ENCODE data around the gene TM4SF20.
"Not testable (repeated sequence)": the region's sequence is repeated elsewhere in the genome, so short reads cannot be mapped to it uniquely, and the experiment has no call there.

Gene TM4SF20

DNA sequence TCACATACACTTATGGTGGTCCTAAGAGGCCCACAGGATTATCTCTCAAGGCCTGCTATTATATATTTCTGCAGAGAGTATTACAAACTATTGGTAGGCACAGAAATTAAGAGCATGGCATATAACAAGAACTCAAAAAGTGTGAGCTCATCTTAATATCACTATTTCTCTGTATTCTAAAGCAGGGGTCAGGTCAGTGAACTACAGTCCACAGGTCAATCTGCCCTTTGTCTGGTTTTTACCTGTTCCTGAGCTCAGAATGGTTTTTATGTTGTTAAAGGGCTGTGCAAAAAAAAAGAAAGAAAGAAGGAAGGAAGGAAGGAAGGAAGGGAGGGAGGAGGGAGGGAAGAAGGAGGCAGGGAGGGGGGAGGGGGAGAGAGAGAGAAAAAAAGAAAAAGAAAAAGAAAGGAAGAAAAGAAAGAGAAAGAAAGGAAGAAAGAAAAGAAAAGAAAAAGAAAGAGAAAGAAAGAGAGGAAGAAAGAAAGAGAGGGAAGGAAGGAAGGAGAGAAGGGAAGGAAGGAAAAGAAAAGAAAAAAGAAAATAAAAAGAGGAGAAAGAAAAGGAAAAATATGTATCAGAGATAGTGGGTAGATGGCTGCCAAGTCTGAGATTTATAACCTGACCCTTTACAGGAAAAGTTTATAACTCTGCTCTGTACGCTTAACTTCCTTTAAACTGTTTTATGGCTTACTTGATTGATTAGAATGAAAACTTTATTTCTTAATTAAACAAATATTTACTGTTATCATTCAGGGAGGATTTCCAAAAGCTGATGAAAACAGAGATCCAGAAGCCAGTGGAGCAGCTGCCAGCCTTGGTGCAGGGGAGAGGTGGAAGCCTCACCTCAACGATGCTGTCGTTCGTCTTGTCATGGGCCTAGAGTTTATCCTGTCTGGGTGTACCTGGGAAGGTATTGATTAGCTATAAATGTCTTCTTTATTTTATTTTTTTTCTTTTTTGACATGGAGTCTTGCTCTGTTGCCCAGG is 19.9 kb upstream of the TM4SF20 start:
- no peak for DNase-seq (ENCODE audit: low read depth)

DNA sequence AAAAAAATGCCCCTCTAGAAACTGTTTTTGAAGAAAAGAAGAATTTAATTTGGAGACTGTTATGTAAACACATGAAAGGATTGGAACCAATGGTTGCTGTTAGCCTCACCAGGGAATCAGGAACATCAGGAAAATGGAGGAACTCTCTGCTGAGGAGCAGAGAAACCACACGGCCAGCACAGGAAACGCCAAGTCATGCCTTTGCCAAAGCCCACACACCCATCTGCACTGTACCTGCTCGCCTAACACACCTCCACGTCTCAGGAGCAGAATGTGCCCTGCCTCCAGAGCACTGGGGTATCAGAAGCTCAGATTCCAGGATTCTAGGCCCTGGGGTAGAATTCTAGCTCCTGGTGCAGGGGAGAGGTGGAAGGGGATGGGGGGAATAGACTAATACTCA is 18.5 kb upstream of the TM4SF20 start:
- no peak for DNase-seq (ENCODE audit: low read depth)

DNA sequence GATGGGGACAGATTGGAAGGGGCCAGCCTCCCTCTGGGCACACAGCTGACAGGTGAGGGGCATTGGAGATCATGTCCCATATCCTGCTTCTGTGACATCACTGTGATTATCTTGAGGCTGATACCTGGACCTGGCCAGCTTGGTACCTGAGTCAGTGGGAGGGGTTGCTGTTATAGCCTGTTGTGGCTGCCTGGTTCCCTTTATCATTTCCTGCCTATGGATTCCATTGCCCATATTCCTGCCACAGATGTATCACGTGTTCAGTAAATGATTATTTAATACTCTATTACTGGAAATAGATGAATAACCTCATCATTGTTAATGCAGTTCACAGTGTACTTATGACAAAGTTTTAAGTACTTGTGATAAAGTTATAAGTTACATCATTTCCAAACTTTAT is 16.4 kb upstream of the TM4SF20 start:
- no peak for DNase-seq (ENCODE audit: low read depth)

DNA sequence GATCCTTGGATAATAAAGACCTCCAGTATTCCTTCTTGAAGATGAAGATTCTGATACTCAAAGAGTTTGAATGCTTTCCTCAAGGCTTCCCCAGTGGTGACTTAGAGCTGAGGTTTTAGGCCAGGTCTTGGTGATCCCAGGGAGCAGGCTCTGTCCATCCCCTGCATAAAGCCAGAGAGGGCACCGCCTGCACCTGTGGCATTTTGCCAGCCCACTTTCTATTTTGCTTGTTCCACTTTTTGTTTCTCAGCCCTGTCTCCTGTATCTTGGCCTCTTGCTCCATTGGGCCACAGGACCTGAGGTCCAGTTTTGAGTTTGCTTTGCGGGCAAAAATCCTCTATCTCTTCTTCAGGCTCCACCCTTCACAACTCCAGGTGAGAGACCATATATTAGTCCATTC is 15.3 kb upstream of the TM4SF20 start:
- no peak for DNase-seq (ENCODE audit: low read depth)

DNA sequence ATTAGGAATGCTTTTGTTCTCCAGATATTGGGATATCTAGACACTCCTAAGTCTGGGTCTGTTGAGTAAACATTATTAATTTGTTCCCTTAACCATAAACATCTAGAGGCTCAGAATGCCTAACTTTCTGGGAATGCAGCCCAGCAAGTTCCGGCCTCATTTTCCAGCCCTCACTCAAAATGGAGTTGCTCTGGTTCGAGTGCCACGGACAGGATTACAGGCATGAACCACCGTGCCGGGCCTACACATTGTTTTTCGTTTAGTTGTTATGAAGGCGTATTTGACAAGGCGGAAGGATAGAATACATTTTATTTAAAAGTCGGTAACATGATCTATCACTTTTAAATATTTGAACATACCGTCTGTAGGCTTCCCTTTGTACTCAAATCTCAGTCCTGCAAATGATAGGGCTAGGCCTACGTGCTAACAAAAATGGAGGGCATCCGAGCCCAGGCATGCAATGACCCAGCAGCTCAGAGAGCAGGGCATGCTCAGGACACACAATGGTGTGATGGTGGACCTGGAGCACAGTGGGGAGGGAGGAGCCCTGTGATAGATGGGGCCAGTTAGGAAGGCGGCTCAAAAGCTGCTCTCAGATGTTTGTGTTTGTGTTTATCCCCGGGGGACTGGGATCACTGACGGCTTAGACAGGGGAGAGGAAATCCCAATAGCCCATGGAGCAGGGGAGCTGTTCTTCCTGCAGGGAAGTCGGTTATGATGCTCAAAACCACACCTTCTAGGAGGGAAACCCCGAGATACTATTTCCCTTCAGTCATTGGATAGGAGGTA is 11.6 kb upstream of the TM4SF20 start:
- DNase-seq (ENCODE audit: low read depth) = no peak

DNA sequence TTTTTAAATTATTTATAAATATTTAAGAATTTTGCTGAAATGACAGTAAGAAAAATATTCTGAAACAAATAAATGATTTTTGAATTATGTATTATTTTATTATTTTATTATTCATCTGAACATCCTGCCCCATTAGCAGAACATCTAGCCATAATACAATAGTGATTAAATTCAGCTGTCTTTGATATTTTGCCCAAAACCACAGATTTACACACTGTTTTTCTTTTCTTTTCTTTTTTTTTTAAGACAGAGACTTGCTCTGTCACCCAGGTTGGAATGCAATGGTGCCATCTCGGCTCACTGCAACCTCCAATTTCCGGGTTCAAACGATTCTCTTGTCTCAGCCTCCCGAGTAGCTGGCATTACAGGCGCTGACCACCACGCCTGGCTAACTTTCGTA is 10.6 kb upstream of the TM4SF20 start:
- DNase-seq (ENCODE audit: low read depth) = no peak

DNA sequence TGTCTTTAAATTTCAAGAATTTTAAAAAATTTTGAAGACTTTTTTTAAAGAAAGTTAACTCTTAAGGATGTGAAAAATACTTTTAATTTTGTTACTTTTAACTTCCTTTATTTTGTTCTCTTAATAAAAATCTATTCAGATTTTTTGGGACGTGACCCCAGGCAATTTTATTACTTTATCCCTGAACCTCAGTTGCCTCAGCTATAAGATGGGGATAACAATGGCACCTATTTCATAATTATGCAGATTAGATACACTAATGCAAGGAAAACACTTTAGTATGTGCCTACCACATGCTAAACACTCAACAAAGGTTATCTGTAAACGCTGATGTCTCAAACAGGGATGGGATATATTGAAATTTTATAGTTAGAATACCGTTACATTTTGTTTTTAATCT is 10.1 kb upstream of the TM4SF20 start:
- no peak for DNase-seq (ENCODE audit: low read depth)

DNA sequence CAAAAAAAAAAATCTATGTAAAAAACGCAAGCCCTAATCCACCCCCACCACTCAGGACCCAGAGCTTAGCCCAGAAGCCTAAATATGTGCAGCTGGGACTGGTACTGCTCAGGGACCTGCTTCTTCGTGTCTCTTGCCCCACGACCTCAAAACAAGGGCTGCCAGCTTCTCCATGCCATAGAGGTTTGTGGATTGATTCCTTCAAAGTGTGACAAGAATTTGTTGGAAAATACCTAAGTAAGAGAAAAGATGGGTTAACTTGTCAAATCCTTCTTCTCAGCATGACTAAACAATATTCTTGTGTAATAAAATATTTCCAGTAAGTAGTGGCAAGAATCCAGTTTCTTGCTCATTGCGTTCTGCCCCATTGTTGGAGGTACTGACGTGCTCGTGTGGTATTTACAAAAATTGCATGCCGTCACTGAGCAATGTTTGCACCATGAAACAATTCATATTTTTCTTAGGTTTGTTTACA is 9.5 kb upstream of the TM4SF20 start:
- no peak for DNase-seq (ENCODE audit: low read depth)

DNA sequence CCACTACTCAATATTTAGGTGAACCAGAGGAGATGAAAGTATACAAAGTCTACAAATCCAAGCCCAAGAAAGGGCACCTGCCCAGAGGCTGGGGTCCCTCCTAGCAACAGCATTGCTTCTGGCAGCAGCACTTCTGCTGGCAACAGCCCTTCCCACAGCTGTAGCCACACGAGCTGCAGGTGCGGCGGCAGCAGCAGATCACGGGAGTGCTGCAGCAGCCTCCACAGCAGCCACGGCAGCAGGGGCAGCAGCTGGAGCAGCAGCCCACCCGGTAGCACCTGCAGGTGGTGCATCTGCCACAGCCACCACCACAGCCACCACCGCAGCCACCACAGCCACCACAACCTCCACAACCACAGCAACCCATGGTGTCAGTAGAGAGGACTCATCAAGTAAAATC is 8.5 kb upstream of the TM4SF20 start, which contains the start of gene SCYGR1:
TSS of gene SCYGR1 (minus strand) at position 367 of the 400 bp plus-strand sequence. CDS start at position 367, 0 bp downstream.
- not testable (repeated sequence) for DNase-seq (ENCODE audit: low read depth)

DNA sequence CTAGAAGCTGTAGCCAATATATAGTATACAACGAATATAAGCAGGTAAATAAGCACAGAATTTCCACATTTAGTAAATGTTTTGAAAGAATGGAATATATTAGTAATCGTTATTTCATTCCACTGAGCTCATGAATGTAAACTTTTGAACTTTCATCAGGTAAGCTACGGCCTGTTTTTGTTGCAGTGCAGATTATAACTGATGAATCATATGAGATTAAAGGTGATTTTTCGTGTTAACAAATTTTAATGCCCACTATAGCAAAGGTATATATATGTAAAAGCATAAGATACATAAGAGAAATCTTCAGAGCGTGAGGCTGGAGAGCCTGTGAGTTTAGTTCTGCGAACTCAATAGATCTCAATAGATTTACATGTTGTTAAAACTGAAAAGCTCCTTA is 7.5 kb upstream of the TM4SF20 start:
- DNase-seq (ENCODE audit: low read depth) = no peak

DNA sequence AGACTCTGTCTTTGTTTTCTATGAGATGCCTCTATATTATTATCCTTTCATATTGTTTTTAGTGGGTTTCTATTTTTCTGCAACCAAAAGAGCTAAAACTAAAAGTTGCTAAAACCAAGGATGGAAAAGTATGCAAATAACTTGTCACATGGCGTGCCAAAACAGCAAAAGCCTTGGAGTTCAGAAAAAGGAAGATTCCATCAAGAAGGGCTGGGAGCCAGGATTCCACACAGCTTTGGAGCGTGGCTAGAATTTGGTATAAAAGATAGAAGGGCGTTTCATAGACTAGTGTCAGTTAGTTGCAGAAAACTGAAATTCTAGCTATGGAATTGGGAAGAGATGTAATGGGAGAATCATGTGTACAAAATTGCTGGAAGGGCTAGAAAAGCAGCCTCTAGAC is 4.6 kb upstream of the TM4SF20 start:
- no peak for DNase-seq (ENCODE audit: low read depth)

DNA sequence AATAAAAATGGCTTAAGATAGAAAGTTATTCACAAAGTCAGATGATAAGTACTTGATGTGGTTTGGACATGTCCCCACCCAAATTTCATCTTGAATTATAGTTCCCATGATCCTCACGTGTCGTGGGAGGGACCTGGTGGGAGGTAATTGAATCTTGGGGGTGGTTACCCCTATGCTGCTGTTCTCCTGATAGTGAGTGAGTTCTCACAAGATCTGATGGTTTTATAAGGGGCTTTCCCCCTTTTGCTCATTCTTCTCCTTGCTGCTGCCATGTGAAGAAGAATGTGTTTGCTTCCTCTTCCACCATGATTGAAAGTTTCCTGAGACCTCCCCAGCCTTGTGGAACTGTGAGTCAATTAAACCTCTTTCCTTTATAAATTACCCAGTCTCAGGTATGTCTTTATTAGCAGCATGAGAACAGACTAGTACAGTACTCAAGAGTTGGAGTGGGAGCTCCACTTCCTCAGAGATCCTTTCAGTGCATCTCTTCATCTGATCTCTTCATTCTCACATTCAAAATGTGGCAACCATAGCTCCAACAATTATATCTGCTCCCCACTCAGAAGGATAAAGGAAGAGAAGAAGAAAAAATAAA is 3.2 kb upstream of the TM4SF20 start:
- DNase-seq (ENCODE audit: low read depth) = not testable (repeated sequence)

DNA sequence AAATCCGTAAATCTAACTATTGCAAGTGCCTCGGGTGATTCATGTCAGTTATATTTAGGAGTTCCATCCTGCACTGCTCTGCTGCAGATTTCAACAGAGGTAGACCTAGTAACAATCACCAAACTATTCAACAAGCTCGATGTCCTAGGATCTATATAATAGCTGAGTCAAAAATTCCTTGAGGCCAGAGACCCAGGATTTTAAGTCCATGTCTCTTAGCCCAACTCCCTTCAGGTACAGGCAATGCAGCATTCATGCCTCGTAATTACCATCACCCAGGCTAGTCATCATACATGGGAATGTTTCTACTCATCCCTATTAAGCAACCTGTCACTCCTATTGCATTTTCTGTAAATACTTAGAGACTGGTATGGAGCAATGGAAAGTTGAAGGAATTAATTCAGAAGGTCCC is 729 bp downstream of the TM4SF20 start:
- no peak for DNase-seq (ENCODE audit: low read depth)

DNA sequence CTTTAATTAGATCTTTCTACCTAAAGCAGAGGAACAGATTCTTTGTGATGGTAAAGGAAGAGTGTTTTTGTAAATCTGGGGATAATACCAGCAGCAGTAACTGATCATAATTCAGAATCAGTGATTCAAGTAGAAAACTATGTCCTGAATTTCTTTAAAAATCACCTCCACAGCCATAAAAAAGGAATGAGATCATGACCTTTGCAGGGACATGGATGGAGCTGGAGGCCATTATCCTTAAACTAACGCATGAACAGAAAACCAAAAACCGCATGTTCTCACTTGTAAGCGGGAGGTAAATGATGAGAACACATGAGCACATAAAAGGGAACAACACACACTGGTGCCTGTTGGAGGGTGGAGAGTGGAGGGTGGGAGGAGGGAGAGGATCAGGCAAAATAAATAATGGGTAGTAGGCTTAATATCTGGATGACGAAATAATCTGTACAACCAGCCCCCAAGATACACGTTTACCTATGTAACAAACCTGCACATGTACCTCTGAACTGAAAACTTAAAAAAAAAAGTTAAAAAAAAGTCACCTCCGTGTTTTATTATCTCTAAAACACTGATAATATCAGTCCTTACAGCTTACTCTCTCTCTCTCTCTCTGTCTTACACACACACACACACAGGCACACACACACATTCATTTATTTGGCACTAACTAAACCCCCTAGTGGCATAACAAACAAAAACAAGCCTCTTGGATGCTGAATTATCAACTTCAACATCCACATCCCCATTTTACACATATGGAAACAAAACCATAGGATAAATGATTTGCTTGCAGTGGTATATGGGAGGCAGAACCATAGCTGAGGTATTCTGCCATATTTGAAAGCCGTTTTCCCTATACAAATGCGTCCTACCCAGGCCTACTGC is 1.4 kb downstream of the TM4SF20 start:
- DNase-seq (ENCODE audit: low read depth) = no peak

DNA sequence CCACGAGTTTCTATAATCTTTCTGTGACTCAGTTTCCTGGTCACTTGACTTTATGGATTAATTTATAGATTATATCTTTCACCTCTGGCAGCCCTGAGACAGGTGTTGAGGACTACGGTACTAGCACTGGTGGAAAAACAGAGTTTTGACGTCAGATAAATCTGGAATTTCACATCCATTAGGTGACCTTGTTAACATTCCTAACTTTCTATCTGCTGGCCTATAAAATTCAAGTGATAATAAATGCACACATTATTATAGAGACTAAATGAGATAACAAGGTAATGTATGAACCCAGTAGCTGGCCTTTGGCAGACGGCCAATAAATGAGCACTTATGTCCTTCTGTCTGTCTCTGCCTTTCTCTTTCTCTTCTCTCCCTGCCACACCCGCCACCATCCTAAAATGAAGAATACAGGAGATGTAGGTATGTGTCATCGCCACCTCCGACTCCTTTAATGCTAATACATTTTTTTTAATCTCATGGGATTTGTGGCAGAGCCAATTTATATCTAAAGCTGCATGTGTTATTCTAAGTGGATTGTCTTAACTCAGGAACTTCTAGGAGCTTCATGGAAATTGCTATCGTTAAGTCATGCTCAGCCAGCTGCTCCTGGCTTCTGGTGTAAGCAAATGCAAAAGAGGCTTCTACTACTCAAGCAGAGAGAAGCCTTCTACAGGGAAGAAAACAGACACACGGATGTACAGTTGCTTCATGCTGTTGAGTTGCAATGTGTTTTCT is 2.3 kb downstream of the TM4SF20 start:
- DNase-seq (ENCODE audit: low read depth) = no peak

DNA sequence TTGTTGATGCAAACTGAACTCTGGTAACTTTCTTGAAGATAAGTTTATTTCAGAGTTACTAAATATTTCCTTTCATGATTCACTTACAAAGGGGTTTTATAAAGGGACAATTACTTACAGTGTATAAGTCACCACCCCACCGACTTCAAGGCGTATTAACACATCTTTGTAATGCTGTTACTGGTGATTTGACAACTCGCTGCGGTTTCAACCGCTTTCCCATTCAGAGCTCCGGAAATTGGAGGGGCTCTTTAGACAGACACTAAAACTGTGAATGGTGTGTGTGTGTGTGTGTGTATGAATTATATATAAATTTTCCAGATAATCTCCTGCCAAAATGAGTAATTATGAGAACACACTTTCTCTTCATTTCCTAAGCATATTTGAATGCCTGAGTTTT is 4.9 kb downstream of the TM4SF20 start:
- no peak for DNase-seq (ENCODE audit: low read depth)

DNA sequence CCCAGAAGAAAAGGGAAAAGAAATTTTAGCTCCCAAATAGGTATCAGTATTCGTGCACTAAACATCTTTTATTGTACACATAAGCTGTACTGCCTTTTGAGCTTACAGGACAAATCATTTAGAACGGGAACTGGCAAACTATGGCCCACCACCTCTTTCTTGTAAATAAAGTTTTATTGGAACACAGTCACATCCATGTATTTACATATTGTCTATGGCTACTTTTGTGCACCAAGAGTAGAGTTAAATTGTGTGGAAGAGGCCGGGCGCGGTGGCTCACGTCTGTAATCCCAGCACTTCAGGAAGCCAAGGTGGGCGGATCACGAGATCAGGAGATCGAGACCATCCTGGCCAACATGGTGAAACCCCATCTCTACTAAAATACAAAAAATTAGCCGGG is 5.7 kb downstream of the TM4SF20 start:
- DNase-seq (ENCODE audit: low read depth) = no peak

DNA sequence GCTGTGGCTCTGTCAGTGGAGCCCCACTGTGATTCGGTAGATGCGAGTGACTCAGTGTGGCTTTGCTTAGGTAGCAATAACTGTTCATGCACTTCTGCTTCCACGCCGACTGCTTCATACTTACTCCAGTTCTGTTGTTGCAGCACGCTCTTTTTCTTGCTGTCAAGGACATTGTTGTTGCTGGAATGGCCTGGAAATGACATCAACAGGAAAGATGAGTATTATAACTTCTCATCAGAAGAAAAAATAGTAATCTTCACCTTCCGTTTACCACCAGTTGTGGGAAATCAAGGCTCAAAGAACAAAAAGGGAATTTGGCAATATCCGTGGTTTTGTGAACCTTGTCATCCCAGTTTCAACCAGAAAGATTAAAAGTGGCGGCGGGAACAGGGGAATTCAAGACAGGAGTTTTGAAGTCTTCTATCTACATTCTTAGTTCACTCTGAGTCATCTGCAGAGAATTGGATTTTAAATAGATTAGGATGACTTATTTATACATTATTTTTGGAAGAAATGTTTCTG is 8.3 kb downstream of the TM4SF20 start:
- DNase-seq (ENCODE audit: low read depth) = no peak

DNA sequence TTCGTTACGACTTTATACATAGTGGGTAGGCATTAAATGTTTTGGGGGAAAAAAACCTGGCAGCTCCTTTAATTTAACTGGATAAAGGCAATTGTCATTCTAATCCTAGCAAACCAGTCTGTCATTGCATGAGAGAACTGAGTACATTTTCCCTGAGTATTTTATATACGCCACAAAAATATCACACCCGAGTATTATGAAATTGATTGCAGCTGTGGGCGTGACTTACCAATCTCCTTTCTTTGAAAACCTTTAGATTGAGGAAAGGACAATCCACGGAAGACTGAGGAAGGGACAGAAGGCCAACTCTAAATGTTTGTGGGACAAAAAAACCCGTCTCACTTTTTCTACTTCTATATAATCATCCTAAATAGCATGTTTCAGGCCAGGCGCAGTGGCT is 9.0 kb downstream of the TM4SF20 start:
- no peak for DNase-seq (ENCODE audit: low read depth)

DNA sequence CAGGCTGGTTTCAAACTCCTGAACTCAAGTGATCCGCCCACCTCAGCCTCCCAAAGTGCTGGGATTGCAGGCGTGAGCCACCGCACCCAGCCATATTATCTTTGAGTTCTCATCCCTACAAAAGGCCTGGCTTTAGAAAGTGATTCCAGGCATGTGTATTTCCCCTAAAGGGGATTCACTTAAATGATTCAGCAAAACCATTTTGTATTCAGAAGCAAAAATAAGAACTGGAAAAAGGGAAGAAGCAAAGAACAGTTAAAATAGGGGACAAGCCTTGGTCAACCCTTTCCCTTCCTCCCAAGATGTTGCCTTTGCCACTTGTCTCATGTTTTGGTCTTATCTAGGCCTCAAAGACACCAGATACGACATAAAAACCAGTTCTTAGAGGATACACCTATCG is 10.5 kb downstream of the TM4SF20 start:
- no peak for DNase-seq (ENCODE audit: low read depth)

DNA sequence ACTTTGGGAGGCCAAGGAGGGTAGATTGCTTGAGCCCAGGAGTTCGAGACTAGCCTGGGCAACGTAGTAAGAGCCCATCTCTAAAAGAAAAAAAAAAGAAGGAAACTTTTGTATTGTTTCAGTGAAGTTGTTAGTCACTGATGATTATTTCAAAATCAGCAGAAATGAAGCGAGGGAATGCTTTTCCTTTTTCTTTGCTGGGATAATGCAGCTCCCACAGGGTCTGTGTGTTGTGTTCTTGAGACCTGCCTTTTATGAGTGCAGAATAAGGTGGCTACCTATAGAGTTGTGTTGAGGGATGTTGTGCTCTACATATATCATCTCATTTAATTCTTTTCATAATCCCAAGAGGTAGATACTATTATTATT is 11.7 kb downstream of the TM4SF20 start:
- no peak for DNase-seq (ENCODE audit: low read depth)

Measured in activated gamma-delta T cell treated with anti-CD3 and anti-CD28 coated beads, Interleukin-2, amount 50 U/mL, for 16 hours (primary cell).